22Rv1 (cell line): ENCODE data around the gene TRANK1.

Experiments
- CTCF ChIP-seq: fragments of 450-650 bp; IDR thresholded peaks from 2 replicates; pipeline ENCODE4 v1.5.1; 2017; ENCODE audit warnings: mild to moderate bottlenecking
- ZFX ChIP-seq: fragments of 450-650 bp; IDR thresholded peaks from 2 replicates; pipeline ENCODE4 v1.6.1; 2017; ENCODE audit warnings: antibody characterized with exemption, borderline replicate concordance

DNA sequence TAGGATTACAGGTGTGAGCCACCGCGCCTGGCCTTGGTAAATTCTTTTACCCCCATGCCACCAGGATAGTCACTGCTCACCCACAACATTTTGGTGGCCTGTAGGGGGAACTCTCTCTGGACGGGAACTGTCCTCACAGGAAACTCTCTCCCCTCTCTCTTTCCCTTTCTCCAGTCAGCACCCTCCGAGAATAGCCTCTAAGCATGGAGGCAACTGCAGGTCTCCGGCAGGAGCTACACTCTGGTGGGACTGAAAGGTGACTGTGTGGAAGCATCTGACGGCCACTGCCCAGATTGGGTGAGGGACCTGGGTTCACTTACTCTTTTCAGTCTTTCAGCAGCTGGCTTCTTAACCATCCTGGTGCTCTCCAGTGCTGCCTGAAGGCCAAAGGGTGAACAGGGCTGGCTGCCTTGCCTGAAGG is 21.3 kb downstream of the TRANK1 start:
- TF ChIP-seq CTCF, result no peak
- TF ChIP-seq ZFX, result no peak
